Stromal cell of bone marrow (primary cell): ENCODE data around the gene ATP5MC3.
A peak's percentile ranks its signal among the peaks of the same experiment; 100 is the strongest.
"Not testable (repeated sequence)": the region's sequence is repeated elsewhere in the genome, so short reads cannot be mapped to it uniquely, and the experiment has no call there.

Source experiments
- DNase-seq: peaks from one replicate; pipeline ENCODE4 v3.0.0-alpha.2; 2012; ENCODE audit warnings: low read depth

Gene ATP5MC3

DNA sequence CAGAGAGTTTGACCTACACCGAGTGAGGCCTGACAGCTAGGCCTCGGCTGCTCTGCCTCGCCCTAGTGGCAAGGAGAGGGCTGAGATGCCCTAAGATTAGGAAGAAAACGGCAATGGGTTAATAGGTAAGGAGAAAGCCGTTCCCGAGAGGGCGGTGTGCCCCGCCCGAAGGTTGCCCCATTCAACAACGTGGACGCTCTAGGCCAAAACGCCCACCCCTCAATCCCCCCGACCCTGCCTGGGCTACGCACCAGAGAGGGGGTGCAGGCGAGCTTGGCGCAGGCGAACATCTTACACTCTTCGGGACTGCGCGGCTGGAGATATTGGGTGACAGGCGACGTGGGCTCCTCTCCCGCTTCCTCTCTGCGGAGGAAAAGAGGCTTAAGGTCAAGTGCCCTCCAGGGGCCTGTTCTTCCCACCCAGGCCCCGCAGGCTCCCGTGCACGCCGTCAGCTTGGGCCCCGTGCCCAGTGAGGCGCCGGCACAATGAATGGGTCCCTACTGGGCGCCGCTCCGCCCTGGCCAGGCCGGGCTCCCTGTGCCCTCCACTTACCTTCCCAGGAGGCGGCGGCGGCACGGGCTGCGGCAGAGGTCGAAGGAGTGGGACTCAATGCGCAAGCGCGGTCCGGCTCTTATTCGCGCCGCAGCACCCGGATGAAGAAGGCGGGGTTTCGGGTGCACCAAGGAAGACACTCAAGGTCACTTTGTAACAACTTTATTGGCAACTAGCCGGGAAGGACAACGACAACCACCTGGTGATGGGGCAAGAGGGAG lies at the start of gene ATP5MC3:
Gene ATP5MC3, minus strand, starts transcription at position 607 of the 773 bp plus-strand sequence. Its CDS starts 317 bp downstream, at position 290.
- peak; percentile 84 for DNase-seq

DNA sequence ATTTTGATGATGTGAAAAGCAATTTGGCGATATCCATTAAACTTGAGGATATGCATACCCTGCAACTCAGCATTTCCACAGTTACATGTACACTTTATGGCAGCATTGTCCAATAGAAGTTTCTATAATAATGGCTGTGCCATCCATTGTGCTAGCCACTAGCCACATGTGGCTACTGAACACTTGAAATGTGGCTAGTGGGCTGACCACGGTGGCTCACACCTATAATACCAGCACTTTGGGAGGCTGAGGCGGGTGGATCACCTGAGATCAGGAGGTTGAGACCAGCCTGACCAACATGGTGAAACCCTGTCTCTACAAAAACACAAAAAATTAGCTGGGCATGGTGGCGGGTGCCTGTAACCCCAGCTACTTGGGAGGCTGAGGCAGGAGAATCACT lies 47.1 kb upstream of the ATP5MC3 start:
- not testable (repeated sequence) for DNase-seq

DNA sequence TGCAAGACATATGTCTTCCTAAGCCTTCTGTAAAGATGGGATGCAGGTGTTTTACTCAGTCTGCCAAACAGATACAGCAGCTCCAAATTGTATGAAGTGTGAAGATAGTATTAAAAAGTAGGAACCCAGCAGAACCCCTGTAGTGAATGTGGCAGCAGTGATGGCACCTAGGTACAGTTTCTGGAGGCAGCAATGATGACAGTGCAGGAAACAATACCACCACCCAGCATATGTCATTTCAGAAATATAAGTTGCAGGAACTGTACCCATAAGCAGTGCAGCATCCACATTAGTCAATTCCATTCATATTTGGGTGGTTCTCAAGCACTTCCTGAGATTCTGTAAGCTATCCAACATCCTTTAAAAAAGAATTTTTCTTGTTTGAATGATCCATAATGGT lies 46.7 kb upstream of the ATP5MC3 start:
- DNase-seq: no peak

DNA sequence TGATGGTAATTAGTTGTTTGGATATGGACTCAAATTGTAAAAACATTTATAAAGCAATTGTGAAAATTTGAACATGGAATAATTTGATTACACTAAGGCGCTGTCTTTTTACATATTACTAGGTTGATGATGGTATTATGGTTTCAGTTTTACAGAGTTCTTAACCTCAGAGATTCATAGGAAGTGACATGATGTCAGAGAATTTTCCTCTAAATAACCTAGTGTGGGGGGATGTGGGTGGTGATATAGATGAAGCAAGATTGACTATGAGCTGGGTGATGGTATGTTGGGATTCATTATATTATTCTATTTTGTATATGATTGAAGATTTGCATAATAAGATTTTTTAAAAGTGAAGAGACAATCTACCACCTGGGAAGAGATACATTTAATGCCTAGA lies 45.9 kb upstream of the ATP5MC3 start:
- no peak for DNase-seq

- no peak for DNase-seq
These were observed 38.6 kb upstream of the ATP5MC3 start for GRCh38 chr2:175220075-175220474.

- DNase-seq: no peak
These were observed 37.0 kb upstream of the ATP5MC3 start for GRCh38 chr2:175218551-175218950.

- no peak for DNase-seq
These were observed 26.4 kb upstream of the ATP5MC3 start for GRCh38 chr2:175207741-175208438.

- no peak for DNase-seq
These were observed 25.4 kb upstream of the ATP5MC3 start for GRCh38 chr2:175206866-175207265.

GRCh38 chr2:175205523-175205922 lies 24.0 kb upstream of the ATP5MC3 start:
- DNase-seq: peak; percentile 9

DNA sequence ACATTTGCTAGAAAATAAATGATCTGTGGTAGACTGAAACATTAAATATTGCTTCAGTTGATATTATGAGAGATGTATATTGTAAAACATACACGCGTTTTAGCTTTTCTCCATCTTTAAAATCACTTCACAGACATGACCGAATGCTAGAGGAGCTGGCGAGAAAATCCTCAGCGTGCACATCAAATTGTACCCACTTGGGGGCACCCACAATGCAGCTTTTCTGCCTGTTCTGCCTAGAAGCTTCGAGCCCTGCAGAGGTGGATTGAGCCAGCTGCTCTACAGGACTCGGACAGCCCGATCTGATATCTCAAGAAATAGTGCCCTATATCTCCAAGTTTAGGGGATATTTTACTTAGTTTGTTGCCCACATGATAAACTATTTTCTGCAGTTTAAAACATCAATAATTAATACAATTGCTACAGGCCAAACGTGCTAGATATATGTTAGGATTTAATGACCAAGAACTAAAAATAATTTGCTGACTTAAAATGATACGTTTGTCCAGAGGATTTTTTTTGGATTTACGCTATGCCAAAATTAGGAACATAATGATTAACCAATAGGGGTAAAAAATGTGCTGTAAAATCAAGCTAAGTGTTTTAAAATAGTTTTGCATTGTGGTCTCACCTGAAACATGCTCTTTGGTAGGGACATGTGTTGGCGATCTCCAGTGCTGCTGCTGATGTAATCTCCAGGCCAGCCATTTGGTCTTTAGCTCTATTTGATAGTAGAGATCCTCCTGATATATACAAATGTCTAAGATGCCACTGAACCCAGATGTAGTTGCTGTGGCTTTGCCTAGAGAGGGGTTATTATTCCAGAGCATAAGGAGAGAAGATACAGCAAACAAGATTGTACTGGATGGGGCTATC lies 22.3 kb upstream of the ATP5MC3 start:
- peak; percentile 25 for DNase-seq

DNA sequence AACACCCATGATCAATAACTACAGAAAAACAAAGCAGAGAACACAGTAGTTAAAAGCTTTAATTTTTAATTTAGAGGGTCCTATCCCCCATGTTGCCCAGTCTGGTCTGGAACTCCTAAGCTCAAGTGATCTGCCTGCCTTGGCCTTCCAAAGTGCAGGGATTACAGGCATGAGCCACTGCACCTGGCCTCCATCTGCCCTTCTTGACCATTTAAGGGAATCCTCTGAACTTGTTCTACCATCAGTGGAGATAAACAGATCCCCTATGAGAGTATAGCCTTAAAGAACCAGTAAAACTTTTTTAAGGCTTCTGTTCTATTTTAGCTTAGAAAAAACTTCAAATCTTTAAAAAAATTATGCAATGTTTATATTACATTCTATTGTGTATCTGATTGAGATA lies 13.5 kb upstream of the ATP5MC3 start:
- no peak for DNase-seq

DNA sequence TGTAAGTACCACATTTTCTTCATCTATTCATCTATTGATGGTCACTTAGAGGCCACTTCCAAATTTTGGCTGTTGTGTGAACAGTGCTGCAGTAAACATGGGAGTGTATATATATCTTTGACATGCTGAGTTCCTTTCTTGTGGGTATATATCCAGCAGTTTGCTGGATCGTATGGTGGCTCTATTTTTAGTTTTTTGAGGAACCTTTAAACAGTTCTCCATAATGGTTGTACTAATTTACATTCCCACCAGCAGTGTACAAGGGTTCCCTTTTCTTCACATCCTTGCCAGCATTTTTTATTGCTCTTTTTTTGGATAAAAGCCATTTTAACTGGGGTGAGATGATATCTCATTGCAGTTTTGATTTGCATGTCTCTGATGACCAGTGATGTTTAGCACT lies 7.3 kb upstream of the ATP5MC3 start:
- DNase-seq: no peak

DNA sequence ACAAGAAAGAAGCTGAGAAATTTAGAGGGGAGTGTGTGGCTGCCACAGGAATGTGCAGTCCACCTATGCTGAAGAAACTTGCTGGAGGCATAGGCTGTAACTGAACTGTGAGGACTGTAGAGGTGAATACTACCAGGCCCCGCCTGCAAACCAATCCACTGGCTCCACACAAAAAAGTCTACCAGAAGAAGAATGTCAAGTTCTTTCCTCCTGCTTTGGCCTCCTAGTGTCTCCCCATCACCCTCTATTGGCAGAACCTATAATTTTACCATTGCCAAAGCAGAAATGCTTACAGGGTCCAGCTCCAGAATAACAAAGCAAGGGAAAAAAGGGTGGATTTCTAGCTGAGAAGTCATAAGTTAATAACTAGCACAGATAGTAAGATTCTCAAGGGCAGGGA lies 5.9 kb upstream of the ATP5MC3 start:
- no peak for DNase-seq

GRCh38 chr2:175183674-175184073 lies 2.2 kb upstream of the ATP5MC3 start:
- DNase-seq: no peak

GRCh38 chr2:175181877-175182308 lies 383 bp upstream of the ATP5MC3 start:
- no peak for DNase-seq

- DNase-seq: no peak
These were observed 808 bp downstream of the ATP5MC3 start for GRCh38 chr2:175180701-175181103.

DNA sequence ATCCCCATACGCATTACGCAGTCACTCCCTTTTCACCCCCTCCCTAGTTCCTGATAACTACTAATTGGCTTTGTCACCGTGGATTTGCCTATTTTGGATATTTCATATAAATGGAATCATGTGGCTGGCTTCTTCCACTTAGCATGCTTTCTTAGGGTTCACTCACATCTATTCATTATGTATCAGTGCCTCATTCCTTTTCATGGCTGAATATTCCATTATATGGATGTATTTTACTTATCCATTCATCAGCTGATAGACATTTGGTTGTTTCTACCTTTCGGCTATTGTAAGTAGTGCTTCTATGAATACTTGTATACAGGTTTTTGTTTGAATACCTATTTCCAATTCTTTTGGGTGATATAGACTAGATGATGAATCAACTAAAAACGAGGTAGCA lies 4.9 kb downstream of the ATP5MC3 start:
- DNase-seq: no peak

- DNase-seq: no peak
These were observed 5.6 kb downstream of the ATP5MC3 start for GRCh38 chr2:175175896-175176295.

DNA sequence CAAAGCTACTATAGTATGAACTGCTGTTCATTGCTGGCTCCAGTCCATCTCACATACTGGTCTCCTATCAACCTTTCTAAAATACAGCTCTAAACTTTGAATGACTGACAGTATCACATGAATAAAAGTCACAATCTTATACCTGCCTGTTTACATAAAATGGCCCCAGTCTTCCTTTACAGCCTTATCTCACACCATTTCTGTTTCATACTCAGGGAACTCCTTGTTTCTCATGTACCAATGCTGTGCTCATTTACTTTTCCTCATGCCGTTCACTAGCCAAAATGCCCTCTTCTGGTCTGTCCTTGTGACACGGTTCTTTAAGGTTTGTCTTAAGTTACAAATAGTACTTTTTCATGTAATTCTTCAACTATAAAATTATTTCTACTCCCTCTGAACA lies 6.2 kb downstream of the ATP5MC3 start:
- DNase-seq: no peak

DNA sequence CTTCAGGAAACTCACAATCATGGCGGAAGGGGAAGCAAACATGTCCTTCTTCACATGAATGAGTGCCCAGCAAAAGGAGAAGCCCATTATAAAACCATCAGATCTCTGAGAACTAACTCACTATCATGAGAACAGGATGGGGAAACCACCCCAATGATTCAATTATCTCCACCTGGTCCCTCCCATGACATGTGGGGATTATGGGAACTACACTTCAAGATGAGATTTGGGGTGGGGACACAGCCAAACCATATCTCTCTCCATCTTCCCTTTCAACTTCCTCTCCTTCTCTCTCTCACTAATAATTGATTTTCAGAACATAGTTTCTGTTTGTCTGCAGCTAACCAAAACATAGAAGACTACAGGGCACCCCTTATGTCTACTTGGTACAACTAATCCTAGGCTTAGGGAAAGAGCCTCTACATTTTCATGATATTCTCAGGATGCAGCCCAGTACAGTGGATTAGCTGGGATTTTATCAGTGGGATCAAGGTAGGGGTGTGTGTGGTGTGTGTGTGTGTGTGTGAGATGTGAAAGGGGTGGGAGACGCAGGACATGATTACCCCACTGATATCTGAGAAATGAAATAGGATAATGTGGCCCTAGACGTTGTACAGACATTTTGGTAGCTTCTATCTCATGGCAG lies 10.7 kb downstream of the ATP5MC3 start:
- DNase-seq: no peak

DNA sequence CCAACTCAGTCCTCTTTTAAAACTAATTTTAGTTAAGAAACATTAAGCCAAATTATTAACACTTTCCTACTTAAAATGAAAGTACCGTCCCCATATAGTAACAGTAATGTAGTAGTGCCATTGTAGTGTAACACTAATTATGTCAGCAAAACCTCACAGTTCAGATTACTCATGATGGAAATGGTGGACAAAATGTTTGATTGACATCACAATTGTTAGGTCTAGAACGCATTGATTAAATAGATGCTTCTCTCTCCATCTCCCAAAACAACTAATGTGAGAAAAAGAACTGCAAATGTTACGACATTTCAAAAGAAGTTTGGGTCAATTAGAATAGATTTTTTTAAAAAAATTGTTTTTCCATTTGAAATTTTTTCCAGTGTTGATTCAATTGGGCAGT lies 12.3 kb downstream of the ATP5MC3 start:
- no peak for DNase-seq

DNA sequence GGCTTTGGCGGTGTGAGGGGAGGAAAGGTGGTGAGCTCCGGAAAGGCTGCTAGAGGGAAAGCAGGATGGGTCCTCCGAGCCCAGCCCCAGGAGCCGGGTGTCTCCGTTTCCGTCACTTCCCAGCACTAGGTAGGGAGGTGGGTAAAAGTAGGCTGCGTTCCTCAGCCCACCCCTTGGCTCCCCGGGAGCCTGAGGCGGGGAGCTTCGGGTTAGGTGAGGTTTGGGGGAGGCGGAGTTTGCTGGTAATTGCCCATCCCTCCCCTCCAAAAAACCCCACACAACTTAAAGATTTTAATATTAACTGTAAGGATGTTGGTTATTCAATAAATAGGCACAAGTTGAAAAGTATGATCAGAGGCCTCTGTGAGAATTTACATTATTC lies 13.0 kb downstream of the ATP5MC3 start:
- DNase-seq: no peak
